Measurements from ENCODE around the gene FSIP1.

- no peak for TF ChIP-seq POLR2A (IDR thresholded peaks at IDR 0.05)
- no peak for TF ChIP-seq CTCF (IDR thresholded peaks at IDR 0.05)
- no peak for TF ChIP-seq EP300 (IDR thresholded peaks at IDR 0.05; ENCODE audit: low read depth)
These were observed 37.2 kb downstream of the FSIP1 start for GRCh38 chr15:39745415-39745814.
